Measurements from ENCODE around the gene C1orf56.
A peak's percentile ranks its signal among the peaks of the same experiment; 100 is the strongest.

Gene C1orf56, protein sequence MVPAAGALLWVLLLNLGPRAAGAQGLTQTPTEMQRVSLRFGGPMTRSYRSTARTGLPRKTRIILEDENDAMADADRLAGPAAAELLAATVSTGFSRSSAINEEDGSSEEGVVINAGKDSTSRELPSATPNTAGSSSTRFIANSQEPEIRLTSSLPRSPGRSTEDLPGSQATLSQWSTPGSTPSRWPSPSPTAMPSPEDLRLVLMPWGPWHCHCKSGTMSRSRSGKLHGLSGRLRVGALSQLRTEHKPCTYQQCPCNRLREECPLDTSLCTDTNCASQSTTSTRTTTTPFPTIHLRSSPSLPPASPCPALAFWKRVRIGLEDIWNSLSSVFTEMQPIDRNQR

DNA sequence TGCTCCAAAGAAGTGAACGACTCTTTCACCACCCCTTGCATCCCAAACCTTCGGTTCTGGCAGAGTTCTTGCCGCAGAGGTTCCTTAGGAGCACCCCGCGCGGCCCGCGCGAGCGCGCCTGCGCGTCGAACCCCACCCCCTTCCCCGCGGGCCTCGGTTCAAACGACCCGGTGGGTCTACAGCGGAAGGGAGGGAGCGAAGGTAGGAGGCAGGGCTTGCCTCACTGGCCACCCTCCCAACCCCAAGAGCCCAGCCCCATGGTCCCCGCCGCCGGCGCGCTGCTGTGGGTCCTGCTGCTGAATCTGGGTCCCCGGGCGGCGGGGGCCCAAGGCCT lies at the start of gene C1orf56:
Gene C1orf56 (plus strand): TSS at position 161 of the 334 bp plus-strand sequence. CDS start 97 bp downstream, at position 258.
- DNase-seq (ENCODE audit: low spot score), result peak; percentile 87

DNA sequence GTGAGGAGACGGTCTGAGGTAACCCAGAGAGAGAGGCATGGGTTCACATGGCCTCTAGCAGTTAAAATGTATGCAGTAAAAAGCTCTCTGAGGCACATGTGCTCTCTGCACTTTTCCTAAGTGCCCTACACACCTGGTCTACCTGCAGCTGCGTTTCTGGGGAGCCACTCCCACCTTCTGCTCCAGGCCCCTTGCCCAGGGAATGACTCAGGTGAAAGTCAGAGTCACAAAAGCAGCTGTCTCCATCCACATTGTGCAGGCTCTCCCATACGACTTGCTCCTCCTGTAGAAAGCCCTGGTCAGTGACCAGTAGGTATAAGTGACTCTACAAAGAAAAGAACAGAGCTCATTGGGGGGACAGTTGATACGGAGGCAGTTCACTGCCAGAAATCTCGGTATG lies 49.6 kb upstream of the C1orf56 start:
- DNase-seq (ENCODE audit: low spot score), result no peak

DNA sequence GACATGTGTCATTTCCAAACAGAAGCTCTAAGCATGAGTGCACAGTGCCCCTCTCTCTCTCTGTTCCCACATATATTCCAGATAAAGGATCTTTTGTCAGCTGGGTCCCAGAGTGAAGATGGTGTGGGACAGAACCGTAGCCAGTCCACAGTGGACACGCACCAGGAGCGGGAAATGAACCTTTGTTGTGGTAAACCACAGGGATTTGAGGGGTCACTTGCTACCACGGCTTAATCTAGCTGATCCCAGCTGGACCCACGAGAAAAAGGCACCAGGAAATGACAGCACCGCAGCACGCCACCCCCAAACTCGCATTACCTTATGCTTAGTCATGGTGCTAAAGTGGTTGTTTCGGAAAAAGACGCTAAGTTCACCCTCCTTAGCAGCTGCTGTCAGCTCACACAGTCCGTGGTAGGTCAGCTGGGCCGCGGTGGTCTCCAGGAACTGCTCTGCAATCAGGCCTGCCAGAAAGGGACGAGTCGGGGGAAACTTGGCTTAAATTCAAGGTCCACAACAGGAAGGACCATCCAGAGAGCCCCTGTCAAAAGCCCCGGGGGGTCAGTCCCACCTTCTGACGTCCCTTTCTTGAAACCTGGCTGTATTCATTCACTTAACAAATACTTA lies 48.4 kb upstream of the C1orf56 start:
- peak; percentile 58 for DNase-seq (ENCODE audit: low spot score)

DNA sequence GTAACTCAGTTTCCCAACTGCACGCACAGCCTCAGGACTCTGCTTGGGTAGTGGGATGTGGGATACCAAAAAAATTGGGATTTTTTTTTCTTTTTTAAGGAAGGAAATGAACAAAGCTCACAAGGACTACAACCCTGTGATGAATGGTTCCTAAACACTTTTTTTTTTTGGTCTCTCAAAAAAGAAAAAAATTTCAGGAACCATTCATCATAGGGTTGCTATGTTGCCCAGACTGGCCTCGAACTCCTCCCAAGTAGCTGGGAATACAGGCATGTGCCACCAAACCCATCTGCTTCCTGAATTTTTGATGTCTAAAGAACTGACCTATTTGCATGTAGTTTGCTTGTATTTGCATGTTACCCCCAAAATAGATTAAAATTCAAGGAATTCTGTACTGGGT lies 47.6 kb upstream of the C1orf56 start:
- DNase-seq (ENCODE audit: low spot score), result no peak

DNA sequence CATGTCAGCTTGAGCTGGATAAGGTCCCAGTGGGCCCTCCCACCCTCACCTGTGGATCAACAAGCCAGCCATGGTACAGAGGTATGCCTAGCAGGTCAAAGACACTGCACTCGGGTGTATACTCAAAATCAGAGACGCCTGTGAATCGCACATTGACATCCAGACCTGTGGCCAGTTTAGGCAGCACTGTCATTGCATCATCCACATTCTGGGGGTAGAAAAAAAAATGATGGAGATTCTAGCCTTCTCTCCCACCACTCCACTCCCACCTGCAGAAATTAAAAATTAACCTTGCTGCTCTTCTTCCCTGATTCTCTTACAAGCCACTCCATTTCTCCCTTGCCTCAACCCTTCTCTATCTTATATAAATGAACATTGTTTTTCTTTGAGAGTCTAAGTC lies 47.1 kb upstream of the C1orf56 start:
- no peak for DNase-seq (ENCODE audit: low spot score)

DNA sequence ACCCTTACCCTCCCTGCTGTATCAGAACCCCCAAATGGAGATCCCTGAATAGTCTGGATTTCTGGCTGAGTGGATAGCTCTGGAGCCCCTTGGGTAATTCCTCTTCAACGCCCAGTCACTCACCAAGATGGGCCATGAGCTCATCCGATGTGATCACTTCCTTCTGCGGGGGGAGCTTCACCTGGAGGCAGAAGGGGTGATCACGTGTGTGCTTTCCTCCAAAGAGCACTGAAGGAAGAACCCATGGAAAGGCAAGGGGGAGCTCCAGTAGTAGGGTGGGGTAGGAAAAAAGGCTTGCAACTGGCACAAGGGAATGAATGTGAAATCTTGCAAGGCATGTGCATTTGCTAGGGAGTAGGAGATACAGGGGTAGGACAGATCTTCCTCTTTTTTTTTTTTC lies 45.9 kb upstream of the C1orf56 start:
- DNase-seq (ENCODE audit: low spot score), result no peak

DNA sequence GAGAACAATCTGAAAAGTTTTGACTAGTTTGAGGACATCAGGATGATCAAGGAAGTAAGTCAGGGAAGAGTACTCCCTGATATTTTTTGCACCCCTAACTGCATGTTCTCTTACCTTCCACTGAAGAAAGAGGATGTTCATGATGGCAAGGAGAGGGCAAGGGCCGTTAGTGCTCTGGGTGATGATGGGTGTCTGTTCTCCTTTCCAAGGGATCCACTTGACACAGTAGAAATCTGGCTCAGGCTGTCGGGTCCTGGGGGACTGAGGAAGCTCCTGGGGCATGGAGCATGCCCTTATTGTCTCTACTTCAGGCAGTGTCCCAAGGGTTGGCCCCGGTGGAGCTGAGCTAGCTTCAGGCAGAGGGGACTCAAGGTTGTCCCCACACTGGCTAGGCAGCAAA lies 45.5 kb upstream of the C1orf56 start:
- no peak for DNase-seq (ENCODE audit: low spot score)

DNA sequence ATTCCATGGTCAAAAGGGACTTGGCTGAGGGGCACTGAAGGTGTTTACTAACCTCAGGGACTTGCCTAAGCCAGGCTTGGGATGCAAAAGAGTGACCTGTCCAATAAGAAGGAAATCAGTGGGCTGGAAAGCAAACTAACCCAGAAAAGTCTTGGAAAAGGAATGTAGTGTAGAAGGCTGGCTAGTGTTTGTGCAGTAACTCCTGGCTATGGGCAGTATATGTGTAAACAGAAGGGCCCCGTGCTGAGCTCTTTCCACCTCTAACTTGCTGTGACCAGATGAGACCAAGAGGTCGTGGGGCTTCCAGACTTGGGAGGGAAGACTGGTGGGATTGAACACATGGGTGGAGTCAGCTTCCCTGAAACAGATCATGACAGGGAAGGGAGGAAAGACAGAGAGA lies 44.9 kb upstream of the C1orf56 start:
- no peak for DNase-seq (ENCODE audit: low spot score)

DNA sequence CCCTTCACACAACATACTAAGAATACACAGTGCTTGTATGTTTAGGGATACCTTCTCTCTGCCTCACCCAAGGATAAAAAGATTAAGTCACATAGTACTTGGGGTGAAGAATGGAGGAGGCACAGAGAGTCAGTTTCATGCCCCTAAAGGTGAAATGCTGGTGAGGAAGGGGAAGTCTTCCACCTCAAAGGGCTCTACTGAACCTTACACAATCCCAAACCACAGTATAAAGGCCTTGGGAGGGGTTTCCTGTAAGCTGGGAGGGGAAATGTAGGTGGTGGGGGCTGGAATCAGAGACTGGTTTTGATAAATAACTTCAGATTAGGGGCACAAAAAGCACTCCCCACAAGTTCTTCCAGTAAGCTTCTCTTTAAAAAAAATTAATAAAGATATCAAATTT lies 44.4 kb upstream of the C1orf56 start:
- DNase-seq (ENCODE audit: low spot score), result no peak

DNA sequence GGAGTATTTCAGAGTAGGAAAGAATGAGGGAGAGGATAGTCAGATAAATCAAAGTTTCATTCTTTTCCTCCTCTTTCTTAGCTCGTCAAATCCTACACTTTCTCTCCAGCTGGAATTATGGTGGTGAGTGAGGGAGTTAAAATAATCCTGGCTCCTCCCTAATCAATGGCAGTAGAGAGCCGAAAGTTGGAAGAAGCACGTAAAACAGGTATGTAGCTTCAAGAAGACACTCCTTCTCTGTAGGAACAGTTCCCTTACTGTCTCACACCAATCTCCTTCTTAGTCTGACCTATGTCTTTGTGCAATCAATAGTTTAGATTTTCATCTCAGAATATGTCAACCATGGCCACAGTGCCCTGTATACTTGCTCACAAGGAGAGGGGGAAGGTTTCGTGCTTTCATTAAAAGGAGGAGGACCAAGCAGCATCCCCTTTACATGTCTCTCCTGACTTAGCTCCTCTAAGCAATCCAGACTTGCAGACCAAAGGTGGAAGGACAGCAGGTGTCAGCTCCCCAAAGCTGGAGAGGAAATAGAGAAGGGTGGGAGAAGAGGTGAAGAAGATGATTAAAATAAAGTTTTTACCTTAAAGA lies 41.7 kb upstream of the C1orf56 start:
- no peak for DNase-seq (ENCODE audit: low spot score)

DNA sequence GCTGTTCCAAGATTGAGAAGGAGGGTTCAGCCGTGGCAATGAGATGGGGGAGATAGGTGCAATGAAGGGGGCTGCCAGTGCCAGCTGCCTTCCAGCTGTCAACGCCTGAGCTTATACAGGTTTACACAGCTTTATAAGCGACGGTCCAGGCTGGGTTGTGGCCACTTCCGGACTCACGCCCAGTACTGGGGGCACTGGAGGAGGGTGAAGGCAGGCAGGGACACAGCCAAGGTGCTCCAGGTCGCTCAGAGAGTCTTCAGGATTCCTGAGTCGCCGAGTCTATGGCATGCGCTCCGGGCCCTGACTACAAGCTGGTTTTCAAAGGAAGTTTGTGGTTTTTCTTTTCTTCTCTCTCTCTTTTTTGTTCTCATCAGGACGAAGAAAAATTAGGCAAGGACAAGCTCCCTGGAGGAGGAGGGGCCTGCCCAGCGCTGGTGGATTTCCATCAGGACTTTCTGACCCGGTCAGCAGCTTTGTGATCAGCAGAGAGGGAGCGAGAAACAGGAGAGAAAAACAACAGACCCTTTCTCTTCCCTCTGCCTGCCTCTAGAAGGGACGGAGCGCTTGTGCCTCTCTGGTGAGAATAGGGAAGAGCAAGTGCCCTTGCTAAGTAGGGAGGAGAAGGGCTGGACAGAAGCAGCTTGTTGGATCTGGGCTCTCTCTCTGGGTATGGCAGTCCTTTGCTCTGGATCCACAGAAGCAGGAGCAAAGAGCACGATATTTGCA lies 41.1 kb upstream of the C1orf56 start, which contains the start of gene MINDY1:
Gene MINDY1 (minus strand): TSS at position 576 of the 726 bp plus-strand sequence. CDS start 4,285 bp downstream, outside the sequence.
- DNase-seq (ENCODE audit: low spot score), result peak; percentile 81

DNA sequence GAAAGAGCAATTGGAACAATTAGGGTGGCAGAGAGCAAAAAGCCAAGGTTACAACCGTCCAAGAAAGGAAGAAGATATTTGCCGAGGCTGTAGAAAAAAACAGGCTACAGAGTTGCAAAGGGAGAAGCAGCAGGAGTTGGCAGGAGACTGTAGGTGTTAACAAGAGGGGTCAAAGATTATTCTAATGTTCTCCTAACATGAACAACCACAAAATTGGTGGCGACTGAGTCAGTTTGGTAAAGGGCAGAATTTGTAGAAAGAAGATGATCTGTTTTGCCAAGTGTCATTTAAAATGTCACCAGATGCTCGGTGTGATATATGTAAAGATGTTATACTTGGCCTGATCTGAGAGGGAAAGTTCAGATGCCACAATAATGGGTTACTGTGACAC lies 39.7 kb upstream of the C1orf56 start:
- no peak for DNase-seq (ENCODE audit: low spot score)

DNA sequence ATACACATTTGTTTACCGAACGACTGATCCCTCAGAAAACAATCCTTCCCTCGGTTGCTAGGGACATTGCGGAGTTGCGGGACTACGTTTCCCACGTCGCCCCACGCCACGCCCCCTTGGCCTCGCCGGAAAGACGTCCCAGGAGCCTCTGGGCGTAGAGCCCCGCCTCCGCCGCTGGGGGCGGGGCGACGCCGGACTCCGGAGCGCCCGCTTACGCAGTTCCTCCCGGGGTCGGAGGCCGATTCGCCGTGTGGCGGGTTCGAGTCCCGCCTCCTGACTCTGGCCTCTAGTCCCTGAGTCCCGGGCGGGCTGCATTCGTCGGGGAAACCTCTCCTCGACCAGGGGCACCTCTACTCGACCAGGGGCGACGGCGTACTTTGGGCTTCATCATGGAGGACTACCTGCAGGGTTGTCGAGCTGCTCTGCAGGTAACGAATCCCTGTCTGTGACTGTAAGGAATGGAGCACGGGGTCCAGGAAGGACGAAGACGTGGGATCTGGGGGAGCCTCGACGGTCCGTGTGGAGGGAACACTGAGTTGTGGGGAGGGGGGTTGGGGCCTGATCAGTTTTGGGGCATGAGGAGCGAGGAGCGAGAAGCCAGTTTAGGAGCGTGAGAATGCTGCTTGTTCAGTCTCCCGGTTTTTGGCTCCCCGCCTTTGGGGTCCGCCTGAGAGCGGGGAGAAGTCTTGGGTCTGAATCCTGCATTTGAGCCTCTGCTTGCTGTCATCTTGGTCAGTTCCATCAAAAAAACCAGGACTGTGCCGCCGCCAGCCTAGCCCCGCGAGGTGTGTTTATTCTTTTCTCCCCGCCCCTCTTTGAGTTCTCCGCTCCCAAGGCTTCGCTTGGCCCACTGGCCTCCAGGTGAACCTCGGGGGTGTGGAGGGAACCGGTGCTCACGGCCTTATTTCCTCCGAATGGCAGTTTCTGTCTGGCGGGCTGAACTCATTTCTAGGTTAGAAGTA lies 39.0 kb upstream of the C1orf56 start, which contains the start of gene PRUNE1:
Gene PRUNE1 (plus strand): TSS at position 206 of the 962 bp plus-strand sequence. CDS start 184 bp downstream, at position 390.
- DNase-seq (ENCODE audit: low spot score), result peak; percentile 97

DNA sequence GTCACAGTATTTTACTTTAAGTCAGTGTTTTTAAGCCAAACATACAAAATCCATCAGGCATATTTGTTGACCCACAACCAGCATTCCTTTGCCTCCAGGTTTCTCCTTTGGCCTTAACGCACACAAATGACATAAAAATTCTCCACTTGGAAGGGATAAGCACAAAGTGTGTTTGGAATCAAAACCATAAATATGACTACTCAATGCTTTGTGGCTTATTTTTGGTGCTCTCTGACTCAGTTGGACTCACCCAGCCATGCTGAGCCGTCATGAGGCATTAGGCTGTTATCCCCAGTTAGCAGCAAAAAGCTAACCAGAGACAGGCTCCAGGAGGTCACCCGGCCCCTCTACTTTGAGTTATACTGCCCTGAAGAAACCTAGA lies 38.4 kb upstream of the C1orf56 start:
- DNase-seq (ENCODE audit: low spot score), result no peak

DNA sequence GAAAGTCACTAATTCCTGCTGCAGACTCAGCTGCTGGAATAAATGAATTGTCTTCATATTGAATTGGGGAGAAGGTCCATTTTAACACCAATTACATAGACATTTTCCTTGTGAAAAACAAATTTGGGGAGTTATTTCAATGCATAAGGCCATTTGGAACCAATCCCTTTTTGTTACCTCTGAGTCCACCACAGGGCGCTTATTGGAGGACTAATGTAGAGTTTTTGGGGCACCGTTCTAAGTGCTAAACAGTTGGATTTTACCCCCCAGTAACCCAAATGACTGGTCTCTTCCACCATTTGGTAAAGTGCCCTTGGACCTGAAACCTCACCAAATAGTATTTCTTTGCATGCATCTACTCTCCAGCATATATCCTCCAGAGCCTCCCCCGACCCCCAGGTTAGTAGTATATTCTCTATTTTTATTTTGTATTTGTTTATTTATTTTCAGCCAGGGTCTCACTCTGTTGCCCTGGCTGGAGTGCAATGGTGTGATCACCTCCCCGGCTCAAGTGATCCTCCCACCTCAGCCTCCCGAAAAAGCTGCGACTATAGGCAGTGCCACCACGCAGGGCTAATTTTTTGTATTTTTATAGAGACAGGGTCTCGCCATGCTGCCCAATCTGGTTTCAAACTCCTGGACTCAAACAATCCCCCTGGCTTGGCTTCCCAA lies 37.7 kb upstream of the C1orf56 start:
- DNase-seq (ENCODE audit: low spot score), result no peak

DNA sequence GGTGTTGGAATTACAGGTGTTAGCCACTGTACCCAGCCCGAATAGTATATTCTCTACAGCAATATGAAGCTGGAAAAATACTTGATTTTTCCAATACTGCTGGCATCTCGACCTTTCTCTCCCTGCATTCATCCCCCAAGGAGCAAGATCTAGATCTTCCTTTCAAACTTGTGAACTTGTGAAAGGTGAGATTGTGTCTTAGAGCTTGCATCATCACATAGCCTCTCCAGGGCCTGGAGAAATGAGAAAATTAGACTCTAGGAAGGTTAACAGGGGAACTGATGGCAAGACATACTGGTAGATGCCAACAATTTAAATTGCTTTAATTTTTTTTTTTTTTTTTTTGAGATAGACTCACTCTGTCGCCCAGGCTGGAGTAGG lies 37.2 kb upstream of the C1orf56 start:
- DNase-seq (ENCODE audit: low spot score), result no peak

DNA sequence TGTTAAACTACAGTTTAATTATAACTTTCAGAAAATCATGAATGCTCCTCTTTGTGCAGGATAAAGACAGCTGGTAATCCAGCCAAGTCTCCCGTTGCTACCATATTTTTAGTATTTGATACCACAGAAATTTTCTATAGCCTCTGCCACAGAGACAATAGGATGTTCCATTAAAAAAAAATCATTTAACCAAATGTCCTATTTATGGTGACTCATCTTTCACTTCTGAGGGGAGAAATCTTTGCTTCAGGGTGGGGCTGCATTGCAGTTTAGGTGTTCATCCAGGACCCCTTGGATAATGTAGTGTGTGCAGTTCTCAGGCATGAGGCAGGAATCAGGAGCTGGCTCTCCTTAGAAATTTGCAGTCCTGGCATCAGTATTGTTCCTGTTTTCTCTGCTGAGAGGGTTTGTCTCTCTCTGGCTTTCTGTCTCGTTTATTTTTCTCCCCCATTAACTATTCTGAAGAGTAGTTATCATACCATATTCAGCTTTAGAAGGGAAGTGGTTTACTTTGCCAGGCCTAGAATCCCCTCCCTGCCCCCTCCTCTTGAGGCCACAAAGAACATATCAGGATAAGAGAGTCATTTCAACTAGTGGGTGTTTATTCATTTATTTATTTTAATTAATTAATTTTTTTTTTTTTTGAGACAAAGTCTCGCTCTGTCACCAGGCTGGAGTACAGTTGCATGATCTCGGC lies 36.2 kb upstream of the C1orf56 start:
- no peak for DNase-seq (ENCODE audit: low spot score)

DNA sequence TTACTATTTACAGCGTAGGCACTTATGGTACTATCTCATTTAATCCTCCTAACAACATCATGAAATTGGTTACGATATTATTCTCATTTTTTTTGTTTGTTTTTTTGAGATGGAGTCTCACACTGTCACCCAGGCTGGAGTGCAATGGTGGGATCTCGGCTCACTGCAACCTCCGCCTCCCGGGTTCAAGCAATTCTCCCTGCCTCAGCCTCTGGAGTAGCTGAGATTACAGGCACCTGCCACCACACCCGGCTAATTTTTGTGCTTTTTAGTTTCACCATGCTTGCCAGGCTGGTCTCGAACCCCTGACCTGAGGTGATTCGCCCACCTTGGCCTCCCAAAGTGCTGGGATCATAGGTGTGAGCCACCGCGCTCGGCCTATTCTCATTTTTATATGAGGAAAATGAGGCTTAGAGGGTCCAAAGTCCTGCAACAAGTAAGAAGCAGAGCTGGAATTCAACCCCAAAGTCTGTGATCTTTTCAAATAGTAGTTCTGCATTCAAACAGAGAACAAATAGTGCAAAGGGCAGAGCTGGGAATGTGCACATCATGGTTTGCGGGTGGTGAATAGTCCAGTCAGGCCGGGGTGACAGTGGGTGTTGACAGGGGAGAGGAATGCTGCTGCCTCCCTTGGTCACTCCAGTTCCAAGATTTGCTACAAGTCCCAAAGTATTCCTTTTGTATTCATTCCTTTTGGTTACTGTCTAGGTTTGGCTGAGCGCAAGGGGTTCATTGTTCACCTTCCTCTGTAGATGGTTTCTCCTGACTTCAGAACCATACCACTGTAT lies 34.7 kb upstream of the C1orf56 start:
- no peak for DNase-seq (ENCODE audit: low spot score)

DNA sequence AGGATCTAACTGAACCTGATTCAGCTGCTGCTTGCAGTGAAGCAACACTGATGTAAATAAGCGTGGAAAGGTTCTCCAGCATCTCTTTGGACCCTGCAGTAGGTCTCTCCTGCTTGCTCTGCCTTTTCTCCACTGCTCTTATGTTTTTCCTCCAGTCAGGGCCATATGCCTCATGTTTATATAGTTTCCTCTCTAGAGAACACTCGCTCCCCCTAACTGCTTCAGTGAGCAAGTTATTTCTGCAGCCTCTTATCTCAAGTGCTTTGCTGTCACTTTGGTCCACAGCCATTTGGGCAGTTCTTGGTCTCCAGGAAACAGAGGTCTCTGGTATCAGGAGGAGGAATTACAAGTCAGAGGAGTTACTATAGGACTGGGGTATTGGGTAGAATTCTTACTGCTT lies 34.0 kb upstream of the C1orf56 start:
- no peak for DNase-seq (ENCODE audit: low spot score)
